Thyroid gland (tissue), 4 donors: ENCODE results near the gene WDR64. TPM values are rescaled to one million over a fixed set of nuclear protein-coding genes. Genes with fewer than 3 reads are reported as not detected.

ENCODE experiments used
- DNase-seq, 2 donors: peaks; one replicate each; pipeline ENCODE4 v3.0.0-alpha.2; 2019
- H3K27ac ChIP-seq, 3 donors: fragments of 200-600 bp; sonication (generic); 1 replicate in 2 of 3; 2 replicates in 1 of 3; pipeline ENCODE4 v1.5.1; 2016 to 2019; ENCODE audit warnings: mild to moderate bottlenecking in 1 of 3, moderate library complexity in 1 of 3
- H3K27me3 ChIP-seq: fragments of 200-600 bp; sonication (generic); one replicate; pipeline ENCODE4 v1.5.1; 2019
- H3K36me3 ChIP-seq, 2 donors: fragments of 200-600 bp; sonication (generic); one replicate each; pipeline ENCODE4 v1.5.1; 2016 to 2019
- H3K4me1 ChIP-seq, 2 donors: fragments of 200-600 bp; sonication (generic); one replicate each; pipeline ENCODE4 v1.5.1; 2017 to 2019
- H3K4me3 ChIP-seq, 3 donors: fragments of 200-600 bp; sonication (generic); replicated peaks in 1 of 3; 1 replicate in 2 of 3; 2 replicates in 1 of 3; pipeline ENCODE4 v1.5.1; 2016; ENCODE audit warnings: mild to moderate bottlenecking in 1 of 3
- H3K9me3 ChIP-seq: fragments of 200-600 bp; sonication (generic); one replicate; pipeline ENCODE4 v1.5.1; 2017
- POLR2A ChIP-seq, 2 donors: fragments of 450-650 bp; IDR thresholded peaks; one replicate each; pipeline ENCODE4 v1.6.1; 2017; ENCODE audit warnings: antibody characterized with exemption in 2 of 2, mild to moderate bottlenecking in 2 of 2, moderate library complexity in 1 of 2
- WGBS, 2 donors: methylation state at CpG; one replicate each; pipeline ENCODE4 v1.1.5; 2017; 5-methylcytosine and 5-hydroxymethylcytosine counted together
- intact Hi-C: fragments of 100-400 bp; cut with DNase I; formaldehyde crosslinking; loops from one replicate; pipeline ENCODE4 v1.15.1; 2023
- total RNA-seq, 4 donors: library from RNA; depleted of rRNA; stranded (reverse); fragments of >200 nt; gene quantifications; one replicate each; pipeline ENCODE4 v1.2.3, GENCODE V29; 2016
- TF ChIP-seq, protein P1 (sequence below), 6 experiments: fragments of 200-600 bp in 3 of 6; fragments of 450-650 bp in 3 of 6; sonication (generic) in 3 of 6; IDR thresholded peaks; one replicate each; pipeline ENCODE4 v1.5.1; 2016 to 2019; ENCODE audit warnings: antibody characterized with exemption in 6 of 6, mild to moderate bottlenecking in 2 of 6, inconsistent platforms in 1 of 6, moderate library complexity in 1 of 6

WDR64 gene
- total RNA-seq, 4 donors from 2014 or later, result not detected

DNA sequence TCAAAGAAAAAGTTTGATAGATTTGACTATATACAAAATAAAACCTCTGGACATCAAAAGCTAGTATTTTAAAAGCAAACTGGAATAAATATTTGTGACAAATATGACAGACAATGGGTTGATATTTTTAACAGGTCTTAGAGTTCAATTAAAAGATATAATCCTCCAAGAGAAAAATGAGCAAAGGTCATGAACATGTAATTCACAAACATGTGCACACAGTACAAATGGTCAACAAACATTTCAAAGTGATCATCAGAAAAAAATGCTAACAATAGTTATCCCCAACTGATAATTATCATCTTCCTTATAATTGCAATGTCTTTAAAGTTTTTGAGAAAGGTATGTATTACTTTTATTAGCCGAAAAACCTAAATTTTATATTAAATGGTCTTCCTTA lies 32.0 kb downstream of the WDR64 start:
- DNase-seq, result no peak
- Histone ChIP-seq H3K9me3 (no peaks in the 10 kb centered on the region), H3K36me3 (no peaks in the 10 kb centered on the region), H3K4me3 (no peak overlapping the region), H3K4me1 (no peaks in the 10 kb centered on the region), H3K27ac (no peak overlapping the region), H3K27me3 (no peaks in the 10 kb centered on the region)
- TF ChIP-seq POLR2A (IDR thresholded peaks at IDR 0.05), result no peak
- TF ChIP-seq, protein P1, sequence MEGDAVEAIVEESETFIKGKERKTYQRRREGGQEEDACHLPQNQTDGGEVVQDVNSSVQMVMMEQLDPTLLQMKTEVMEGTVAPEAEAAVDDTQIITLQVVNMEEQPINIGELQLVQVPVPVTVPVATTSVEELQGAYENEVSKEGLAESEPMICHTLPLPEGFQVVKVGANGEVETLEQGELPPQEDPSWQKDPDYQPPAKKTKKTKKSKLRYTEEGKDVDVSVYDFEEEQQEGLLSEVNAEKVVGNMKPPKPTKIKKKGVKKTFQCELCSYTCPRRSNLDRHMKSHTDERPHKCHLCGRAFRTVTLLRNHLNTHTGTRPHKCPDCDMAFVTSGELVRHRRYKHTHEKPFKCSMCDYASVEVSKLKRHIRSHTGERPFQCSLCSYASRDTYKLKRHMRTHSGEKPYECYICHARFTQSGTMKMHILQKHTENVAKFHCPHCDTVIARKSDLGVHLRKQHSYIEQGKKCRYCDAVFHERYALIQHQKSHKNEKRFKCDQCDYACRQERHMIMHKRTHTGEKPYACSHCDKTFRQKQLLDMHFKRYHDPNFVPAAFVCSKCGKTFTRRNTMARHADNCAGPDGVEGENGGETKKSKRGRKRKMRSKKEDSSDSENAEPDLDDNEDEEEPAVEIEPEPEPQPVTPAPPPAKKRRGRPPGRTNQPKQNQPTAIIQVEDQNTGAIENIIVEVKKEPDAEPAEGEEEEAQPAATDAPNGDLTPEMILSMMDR (IDR thresholded peaks at IDR 0.05), result no peak
- WGBS, 2 donors, result 97% methylated on average over 1 of the region's 1 CpG
- intact Hi-C loops, result no loop called here

DNA sequence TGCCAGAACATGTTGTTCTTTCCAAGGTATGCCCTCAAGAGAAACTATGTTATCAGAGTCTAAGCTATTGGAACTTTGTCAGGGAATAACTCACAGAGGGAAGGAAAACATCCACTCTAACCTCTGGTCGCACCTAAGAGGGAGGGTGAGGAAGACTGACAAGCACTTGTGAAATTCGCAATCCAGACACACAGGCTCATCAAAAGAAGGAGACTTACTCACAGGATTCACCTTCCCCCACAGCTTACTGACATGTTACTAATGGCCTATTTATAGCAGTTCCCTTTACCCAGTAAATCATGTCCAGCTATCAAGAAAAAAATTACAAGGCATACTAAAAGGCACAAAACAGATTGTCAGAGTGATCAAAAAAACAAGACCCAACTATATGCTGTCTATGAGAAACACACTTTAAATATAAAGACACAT lies 36.9 kb downstream of the WDR64 start:
- H3K36me3 ChIP-seq, result no peaks in the 10 kb centered on the region
- intact Hi-C loops, result no loop called here
- no peak for DNase-seq
- TF ChIP-seq, protein P1 (IDR thresholded peaks at IDR 0.05), result no peak
- TF ChIP-seq POLR2A (IDR thresholded peaks at IDR 0.05), result no peak
- no peaks in the 10 kb centered on the region for H3K9me3 ChIP-seq
- no peak overlapping the region for H3K27ac ChIP-seq
- 17 to 27% methylated on average over 2 of the region's 2 CpGs for WGBS, 2 donors
- H3K4me3 ChIP-seq, result no peak overlapping the region
- H3K27me3 ChIP-seq, result no peaks in the 10 kb centered on the region
- no peaks in the 10 kb centered on the region for H3K4me1 ChIP-seq

DNA sequence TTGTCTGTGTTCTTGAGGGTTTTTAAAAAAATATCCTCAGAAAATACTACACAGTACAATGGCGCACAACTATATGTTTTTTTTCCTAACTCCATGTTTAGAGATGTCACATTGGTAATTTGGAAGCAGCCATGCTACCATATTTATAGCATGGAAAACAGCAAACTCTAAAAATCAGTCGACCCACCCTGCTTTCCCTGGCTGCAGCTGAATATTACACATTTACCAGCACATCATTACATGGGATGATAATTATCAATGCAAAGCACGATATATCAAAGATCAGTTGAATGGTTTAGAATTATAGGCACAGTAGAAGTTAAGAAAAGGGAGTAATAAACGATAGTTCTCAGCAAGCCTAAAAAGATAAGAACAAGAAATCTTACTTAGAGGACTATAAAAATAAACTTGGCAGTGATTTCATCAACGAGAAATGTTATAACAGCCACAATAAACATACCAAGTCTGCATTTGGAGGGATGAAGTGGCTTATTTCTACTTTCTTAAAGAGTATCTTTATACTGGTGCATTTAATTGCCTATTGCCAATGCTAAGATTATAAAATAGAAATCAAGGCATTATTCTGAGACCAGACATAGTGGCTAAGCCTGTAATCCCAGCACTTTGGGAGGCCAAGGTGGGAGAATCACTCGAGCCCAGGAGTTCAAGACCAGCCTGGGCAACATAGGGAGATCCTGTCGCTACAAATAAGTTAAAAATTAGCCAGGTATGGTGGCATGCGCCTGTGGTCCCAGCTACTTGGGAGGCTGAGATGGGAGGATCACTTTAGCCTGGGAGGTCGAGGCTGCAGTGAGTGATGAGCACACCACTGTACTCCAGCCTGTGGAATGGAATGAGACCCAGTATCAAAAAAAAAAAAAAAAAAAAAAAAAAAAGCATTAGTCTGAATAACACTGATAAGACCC lies 43.4 kb downstream of the WDR64 start:
- TF ChIP-seq, protein P1 (IDR thresholded peaks at IDR 0.05), result no peak
- no peak for TF ChIP-seq POLR2A (IDR thresholded peaks at IDR 0.05)
- WGBS, 2 donors, result 74 to 76% methylated on average over 9 of the region's 9 CpGs
- H3K27me3 ChIP-seq, result no peaks in the 10 kb centered on the region
- H3K9me3 ChIP-seq, result no peaks in the 10 kb centered on the region
- intact Hi-C loops, result no loop called here
- H3K4me3 ChIP-seq, result no peak overlapping the region
- H3K36me3 ChIP-seq, result no peaks in the 10 kb centered on the region
- DNase-seq, result no peak
- H3K4me1 ChIP-seq, result no peaks in the 10 kb centered on the region
- H3K27ac ChIP-seq, result no peak overlapping the region

DNA sequence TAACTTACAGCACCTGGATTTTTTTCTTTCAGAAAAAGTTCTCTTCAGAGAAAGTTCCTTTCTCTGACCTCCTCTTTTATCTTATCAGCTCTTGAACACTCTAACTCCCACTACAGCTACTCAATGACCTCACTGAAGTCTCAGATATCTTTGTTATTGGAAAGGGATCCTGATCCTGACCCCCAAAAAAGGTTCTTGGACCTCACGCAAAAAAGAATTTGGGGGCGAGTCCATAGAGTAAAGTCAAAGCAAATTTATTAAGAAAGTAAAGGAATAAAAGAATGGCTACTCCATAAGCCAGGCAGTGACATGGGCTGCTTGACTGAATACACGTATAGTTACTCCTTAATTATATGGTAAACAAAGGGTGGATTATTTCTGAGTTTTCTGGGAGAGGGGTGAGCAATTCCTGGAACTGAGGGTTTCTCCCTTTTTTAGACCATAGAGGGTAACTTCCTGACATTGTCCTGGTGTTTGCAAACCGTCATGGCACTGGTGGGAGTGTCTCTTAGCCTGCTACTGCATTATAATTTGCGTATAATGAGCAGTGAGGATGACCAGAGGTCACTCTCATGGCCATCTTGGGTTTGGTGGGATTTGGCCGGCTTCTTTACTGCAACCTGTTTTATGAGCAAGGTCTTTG lies 44.2 kb downstream of the WDR64 start:
- H3K27me3 ChIP-seq, result no peaks in the 10 kb centered on the region
- no peaks in the 10 kb centered on the region for H3K36me3 ChIP-seq
- WGBS, 2 donors, result 68 to 74% methylated on average over 6 of the region's 6 CpGs
- no peak for DNase-seq
- intact Hi-C loops, result no loop called here
- H3K4me3 ChIP-seq, result no peak overlapping the region
- no peaks in the 10 kb centered on the region for H3K9me3 ChIP-seq
- no peaks in the 10 kb centered on the region for H3K4me1 ChIP-seq
- no peak overlapping the region for H3K27ac ChIP-seq
- TF ChIP-seq, protein P1 (IDR thresholded peaks at IDR 0.05), result no peak
- TF ChIP-seq POLR2A (IDR thresholded peaks at IDR 0.05), result no peak
